Measurements from ENCODE around the gene GDF10. TPM values are rescaled to one million over a fixed set of nuclear protein-coding genes. Genes with fewer than 3 reads are reported as not detected.

GDF10 gene
- total RNA-seq, 1 donor from 2014 or later: 1.5 TPM

DNA sequence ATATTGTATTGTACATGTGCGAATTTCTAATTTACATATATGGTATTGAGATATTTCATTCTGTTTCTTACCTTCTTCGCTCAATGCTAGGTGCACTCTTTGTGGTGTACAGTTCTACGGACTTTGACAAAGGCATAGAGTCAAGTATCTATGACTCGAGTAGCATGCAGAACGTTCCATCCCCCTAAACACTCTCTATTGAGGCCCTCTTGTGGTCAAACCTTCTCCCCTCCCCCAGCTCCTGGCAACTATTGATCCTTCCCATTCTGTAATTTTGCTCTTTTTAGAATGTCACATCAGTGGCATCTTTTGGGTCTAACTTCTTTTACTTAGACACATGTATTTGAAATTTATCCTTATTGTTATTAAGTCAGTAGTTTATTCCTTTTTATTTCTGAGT, 30.7 kb upstream of the GDF10 start:
- no peak for DNase-seq (ENCODE audit: low spot score)

DNA sequence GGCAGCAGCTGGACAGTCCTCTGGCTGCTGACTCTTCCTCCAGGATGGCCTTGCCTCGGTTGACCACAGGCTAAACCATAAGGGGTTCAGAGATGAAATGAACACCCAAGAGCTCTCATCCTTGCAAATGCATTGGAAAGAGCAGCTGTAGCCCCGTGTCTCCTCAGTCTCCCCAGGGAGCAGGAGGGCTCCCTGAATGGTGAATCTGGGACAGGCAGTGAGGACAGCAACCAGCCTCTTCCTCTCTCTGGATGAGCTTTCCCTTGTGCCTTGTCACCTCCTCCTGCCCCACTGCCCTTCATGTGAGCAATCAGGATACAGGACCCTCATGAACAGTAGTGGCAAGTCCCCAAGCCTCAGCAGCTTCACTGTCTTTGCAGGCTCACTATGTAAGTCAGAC, 23.9 kb upstream of the GDF10 start:
- no peak for DNase-seq (ENCODE audit: low spot score)

DNA sequence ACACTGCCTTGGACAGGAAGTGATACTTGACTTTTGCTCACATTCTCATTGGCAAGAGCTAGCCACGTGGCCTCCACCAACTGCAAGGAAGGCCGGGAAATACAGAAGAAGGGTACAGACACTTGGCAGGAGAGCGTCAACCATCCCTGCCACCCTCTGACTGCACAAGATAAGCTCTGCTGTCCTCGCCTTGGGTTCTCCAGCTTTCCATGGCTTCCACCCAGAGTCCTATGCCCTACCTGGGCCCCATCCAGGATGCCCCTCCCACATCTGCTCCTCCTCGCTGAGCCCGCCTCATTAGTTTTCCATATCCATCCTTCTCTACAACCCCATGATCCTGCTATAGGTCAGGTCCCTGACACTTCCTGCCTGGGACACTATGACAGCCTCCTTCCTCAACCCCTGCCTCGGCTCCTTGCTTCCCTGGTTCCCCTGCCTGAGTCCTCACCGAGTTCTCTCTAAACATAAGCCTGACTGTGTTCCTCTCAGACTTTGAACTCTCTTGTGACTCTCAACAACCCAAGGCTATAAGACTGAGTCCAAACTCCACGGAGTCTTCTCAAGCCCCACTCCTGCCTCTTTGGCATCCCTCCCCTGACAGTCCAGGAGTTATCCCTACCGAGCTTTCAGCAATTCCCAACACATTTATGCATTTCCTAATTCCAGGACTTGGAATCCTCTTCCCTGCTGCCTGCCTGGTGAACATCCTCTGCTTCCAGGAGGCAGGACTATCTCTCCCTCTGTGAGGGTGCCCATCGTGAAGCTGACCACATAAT, 23.2 kb upstream of the GDF10 start:
- DNase-seq (ENCODE audit: low spot score): no peak

DNA sequence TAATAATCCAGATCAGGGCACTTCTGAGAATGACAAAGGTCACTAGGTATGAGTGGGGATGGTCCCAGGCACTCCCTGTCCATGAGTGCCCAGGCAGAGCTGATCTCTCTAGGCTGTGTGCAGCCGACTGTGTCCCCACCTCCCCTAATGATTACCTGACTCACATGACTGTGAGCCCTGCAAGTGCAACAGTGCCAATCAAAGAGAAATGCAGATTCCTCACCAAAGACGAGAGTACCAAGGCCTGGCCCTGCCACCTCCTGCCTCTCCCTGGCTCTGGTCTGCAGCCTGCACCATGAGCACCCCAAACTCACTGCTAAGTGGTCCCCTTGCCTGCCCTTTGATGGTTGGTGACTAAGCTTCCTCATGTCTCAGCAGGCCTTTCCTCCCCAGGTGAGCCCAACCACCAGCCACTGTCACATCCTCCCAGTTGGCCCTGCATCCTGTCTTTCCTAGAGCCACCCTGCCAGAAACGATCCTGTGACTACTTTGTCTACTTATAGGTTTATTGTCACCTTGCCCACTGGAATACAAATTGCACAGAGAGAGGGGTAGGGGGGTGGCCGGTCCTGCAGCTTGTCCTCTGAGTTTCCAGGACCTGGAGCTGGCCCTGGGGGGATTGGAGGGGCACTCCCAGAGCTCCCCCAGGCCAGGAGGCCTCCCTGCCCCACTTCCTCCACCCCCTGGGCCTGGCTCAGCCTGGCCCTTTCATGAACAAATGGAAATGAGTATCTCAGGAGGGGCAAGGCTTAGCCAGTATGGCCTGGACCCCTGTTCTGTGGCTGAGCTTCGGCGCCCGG, 22.4 kb upstream of the GDF10 start:
- no peak for DNase-seq (ENCODE audit: low spot score)

DNA sequence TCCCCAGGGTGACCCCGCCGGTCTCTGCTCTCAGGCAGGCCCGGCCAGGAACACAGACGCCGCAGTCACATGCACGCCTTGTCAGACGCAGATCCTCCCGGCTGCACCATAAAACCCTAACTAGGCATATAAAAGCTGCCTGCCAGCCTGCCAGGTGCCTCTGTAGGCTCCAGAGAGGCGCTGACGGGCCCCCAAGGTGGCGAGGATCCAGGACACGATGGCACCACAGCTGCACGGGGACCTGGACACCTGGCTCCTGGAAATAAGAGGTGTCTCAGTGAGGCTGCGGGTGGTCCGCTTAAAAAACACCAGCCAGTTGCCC, 21.9 kb upstream of the GDF10 start:
- DNase-seq (ENCODE audit: low spot score): no peak

DNA sequence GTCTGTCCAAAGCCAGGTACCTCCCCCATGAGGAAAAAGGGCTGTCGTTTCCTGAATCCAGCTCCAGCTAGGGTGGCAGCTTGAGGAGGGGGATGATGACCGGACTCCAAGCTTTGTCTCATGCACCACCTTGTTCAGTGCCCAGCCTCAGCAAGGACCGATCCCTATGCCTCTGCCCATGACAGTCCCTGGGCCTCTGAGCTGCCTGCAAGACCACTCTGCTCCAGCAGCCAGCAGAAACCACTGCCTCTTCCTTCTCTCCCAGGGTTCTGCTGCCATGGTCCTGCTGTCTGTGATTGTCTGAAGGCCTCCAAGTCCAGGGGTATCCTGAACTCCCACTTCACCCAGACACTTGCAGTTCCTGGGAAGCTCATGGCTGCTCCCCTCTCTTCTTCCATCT, 21.3 kb upstream of the GDF10 start:
- DNase-seq (ENCODE audit: low spot score): no peak

DNA sequence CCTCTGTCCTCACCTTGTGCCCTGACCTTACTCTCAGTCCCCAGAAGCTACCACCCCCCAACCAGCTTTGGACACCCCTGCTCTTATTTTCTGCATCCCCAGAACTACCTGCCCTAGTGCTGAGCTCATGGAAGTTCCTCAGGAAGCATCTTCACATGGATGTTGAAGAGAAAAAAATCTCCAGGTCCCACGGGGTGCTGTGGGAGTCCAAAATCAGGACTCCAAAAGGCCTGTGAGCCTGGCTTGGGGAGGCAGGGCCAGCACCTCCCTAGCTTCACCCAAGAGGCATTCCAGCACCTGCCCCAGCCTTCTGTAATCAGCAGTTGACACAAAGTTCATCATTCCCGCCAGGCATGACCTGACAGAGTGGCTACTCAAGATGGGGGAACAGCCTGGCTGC, 20.7 kb upstream of the GDF10 start:
- DNase-seq (ENCODE audit: low spot score): no peak

DNA sequence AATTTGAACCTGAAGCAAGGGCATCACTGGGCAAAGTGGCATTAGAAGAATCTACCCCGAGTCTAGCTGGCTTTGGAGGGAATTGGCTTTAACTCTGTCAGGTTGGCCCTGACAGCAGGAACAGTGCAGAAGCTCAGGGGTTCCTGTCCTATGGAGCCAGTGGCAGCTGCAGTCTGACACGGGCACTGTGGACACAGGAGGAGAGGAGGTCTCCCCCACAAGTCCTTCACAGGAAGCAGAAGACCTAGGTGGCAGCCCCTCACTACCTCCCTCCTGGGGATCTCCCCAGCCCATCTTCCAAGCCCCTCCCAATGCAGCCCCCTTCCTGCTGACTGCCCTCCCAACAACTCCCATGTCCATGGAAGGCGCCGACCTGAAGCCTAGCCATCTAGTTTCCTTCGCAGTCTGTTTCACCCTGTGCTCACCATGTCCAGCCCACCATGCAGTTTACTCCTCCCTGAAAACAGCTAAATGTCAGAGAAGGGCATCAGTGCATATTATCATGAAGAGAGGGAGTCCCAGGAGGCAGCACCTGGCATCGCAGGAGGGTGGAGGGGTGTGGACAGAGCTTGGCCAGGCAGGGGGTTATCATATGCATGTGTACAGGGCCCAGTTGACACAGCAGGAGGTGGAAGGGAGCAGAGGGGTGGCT, 17.9 kb upstream of the GDF10 start:
- DNase-seq (ENCODE audit: low spot score): no peak

DNA sequence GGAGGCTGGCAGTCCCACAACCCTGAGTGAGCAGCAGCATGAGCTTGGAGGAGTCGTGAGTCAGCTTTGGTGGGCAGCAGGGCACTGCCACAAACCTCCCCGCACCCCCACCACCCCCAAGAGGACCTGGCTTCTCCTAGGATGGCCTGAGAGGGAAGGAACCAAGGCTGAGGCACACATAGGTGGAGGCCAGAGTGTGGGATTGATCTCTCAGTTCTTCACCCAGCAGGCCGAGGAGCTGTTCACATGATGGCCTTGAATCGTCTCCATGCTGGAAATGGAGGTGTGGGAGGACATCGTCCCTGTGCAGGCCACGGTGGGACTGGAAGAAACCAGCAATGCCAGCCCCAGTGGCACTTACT, 17.4 kb upstream of the GDF10 start:
- DNase-seq (ENCODE audit: low spot score): no peak

DNA sequence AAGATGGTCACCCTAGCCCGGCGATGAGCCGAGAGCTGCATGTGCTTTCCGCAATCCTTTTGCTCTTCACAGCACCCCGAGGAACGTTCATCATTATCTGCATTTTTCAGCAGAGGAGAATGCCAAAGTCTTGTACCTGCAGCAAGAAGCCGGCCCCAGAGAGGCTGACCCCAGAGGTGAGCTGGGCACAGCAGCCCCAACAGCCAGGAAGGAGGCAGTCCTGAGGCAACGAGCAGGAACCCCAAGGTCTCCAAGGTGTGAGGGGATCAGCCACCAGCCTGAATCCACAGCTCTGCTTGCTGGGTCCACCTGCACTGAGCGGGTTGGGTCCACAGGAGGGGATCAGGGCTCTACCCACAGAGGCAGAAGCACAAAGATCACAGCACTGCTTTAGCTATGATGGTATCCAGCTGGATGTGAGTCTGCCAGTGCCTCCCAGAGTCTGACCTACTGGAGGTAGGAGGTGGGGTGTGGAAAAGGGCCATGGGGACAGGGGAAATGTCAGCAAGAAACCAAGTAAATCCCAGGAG, 16.8 kb upstream of the GDF10 start:
- no peak for DNase-seq (ENCODE audit: low spot score)

DNA sequence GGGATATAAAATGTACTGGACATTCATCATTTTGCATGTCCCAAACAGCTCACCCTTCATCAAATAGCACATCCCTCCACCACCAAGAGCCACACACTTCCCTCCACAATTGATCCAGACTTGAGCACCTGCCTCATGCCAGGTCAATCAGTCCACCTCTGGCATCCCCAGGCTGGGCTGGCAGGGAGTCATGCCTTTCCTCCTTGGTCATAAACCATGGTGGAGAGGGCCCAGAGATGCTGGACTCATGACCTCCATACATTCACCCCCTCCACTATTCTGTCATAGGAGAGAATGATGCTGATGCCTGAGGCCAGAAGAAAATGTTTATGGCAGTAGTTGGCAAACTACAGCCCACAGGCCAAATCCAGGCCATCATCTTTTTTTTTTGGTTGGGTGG, 16.1 kb upstream of the GDF10 start:
- no peak for DNase-seq (ENCODE audit: low spot score)

DNA sequence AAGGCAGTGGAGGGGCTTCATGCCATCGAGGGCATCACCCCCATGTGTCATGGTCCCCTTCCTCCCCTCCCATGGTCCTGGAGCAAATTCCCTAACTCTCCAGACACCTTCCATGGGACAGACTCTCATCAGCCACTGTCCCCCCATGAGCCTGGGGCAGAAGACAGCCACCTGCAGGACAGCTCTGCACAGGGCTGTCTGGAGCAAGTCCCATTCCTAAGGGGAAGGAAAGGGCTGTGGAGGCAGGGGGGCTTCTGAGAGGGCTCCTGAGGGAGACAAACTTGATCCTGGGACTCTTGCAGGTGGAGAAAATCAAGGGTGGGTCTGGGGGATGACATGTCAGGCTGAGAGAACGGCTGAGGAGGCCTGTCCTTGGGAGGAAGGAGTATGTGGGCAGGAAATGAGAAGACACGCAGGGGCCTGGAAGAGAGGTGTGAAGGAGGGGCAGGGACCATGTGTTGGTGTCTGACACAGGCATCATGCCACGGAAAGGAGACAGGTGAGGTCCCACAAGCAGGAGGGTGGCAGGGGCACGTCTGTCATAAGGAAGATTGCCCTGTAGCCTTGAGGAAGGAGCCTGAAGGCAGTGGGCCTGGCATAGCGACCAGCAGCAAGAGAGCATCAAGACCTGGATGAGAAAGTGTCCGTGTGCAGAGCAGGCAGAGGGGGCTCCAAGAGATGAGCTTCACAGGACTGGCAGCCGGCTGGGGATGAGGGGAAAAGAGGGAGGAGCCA, 14.4 kb upstream of the GDF10 start:
- no peak for DNase-seq (ENCODE audit: low spot score)

DNA sequence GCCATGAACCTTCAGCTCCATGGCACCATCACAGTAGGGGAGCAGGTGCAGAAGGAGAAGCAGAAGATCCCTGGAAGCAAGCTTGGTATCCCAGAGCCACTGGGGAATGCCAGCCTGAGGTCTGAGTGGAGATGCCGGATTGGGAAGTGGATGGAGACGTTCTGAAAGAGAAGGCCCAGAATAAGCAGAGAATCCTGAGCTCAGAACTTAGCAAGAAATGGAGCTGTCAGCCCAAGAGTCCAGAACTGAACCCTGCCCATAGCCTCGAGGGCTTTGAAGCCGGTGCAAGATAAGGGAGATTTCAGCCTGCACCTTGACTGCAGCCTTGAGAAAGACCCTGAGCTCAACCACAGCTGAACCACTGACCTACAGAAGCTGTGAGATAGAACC, 13.9 kb upstream of the GDF10 start:
- no peak for DNase-seq (ENCODE audit: low spot score)

DNA sequence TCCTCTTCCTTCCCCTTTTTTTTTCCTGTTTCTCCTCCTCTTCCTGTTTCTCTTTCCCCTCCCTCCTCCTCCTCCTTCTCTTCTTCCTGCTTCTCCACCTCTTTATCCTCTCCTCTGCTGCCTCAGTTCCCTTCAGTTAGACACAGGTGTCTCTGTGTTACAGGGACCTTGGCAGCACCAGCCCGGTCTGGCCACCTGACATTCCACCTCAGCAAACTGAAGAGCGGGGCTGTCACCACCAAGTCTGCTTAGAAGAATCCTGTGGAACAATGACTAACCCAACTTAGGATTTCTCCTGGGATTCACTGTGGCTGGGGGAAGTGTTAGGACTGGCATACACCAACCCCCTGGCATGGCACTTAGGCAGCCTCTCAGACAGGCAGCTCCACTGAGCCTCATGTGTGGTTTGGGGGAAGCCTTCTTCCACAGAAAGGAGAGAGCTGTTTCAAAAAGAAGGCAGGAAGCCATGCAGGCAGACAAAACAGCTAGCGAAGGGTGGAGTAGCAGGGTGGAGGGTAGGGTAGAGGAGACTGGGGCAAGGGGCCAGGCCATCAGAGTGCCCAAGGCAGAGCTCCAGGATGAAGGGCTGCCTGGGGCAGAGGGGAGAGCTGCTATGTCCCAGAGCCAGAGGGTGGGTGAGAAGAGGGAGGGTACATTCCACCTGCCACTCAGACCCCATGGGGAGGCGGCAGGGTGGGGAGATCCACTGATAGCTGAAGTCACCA, 13.2 kb upstream of the GDF10 start:
- no peak for DNase-seq (ENCODE audit: low spot score)

DNA sequence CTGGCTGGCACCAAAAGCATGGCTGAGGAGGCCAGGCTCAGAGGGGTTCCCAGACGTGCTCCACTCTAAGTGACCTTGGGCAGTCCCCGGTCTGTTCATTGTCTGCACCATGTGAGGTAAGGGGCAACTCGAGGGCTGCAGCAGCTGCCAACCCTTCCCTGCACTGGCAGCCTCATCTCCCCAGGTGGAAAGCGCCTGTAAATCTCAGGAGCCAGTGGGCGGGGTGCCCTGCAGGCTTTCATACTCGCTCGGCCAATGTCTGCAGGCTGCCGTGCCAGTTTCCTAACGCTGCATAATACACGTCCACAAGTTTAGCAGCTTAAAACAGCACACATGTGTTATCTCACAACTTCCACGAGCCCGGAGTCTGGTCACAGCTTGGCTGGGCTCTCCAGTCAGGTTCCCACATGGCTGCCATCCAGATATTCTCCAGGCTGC, 12.6 kb upstream of the GDF10 start:
- no peak for DNase-seq (ENCODE audit: low spot score)

DNA sequence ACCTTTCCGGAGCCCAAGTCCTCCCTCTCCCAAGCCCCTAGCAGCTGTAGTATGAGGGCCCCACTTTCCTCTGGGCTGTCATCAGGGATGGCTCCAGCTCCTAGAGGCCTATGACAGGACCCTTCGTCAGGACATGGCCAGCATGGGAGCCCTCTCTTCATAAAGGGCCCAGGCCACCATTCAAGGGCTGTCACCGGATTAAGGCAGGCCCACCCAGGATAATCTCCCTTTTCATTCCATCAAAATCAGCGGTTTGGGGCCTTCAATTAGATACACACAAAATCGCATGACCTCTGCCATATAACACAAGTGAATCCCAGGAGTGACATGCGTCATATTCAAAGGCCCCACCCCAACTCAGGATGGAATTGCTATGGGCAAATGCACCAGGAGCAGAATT, 12.2 kb upstream of the GDF10 start:
- DNase-seq (ENCODE audit: low spot score): no peak

DNA sequence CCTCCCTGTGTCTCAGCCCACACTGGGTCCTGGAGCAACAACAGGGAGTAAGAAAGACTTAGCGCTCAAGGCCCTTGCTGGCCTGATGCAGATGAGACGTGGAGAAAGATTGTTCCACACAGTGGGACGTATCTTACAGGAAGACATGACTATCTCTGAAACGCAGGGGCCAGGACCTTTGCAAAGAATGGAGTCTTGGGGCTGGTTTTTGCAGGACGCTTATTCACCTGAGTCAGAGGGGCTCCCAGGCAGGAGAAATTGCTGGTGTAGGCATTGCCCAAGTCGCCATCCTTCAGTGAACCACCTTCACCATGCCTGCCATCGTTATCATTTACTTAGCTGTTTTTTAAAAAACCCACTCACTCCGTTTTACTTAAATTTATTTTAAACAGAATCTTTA, 11.8 kb upstream of the GDF10 start:
- DNase-seq (ENCODE audit: low spot score): no peak

DNA sequence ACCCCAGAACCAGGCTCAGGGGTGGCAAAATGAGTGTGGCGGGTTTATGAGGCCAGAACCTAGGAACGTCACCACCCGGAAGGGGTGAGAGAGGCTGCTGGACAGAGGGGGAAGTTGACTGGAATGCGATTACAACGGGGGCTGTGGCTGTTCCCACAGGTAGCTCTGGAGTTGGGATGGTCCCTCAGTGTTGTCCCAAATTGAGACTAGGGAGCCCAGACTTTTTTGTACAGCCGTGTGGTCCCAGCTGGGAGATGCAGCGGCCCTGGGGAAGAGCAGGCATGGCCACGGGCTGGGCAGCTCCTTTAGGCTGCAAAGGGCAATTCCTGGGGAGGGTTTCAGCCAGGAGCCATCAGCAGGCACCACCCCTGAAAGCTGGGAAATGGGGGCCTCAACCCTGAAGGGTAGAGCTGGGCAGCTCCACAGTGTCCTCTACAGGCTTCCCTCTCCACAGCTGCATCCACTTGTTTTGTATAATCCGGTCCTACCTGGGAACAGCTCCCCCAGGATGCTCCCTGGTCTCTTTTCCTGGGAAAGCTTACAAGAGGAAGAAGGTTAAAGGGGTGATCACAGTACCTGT, 11.0 kb upstream of the GDF10 start:
- DNase-seq (ENCODE audit: low spot score): no peak

DNA sequence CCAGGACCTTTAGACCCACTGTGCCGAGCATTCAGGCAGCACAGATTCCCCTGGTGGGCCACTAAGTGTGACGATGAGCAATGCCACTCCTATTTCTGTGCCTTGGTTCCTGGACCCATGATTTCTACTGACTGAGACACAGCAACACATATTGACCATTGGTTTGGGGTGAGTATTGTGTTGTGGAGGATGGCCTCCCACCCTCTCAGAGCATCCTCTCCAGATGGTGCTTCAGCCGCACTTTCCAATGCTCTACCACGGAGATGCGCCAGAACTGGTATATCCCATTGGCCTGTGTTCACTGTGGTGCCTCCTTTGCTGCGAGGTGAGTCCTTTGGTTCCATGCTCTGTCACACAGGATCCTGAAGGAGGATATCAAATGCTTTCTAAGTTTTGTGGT, 10.1 kb upstream of the GDF10 start:
- DNase-seq (ENCODE audit: low spot score): no peak

DNA sequence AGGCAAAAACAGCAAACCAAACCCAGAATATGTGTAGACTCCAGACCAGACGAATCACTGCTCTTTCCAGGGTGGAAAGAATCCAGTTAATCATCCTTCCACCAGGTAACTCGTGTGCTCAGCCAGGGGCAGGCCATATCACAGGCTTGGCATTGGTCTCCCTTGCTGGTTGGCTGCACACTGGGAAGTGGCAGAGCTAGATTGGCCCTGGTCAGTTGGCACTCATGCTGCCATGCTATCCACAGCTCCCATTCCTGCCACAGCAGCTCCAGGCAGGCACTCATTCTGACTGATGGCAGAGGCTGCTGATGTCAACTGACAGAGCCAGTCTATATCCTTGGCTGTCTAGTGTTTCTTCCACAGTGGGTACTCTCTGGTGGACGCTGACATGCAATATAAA, 9.7 kb upstream of the GDF10 start:
- no peak for DNase-seq (ENCODE audit: low spot score)

DNA sequence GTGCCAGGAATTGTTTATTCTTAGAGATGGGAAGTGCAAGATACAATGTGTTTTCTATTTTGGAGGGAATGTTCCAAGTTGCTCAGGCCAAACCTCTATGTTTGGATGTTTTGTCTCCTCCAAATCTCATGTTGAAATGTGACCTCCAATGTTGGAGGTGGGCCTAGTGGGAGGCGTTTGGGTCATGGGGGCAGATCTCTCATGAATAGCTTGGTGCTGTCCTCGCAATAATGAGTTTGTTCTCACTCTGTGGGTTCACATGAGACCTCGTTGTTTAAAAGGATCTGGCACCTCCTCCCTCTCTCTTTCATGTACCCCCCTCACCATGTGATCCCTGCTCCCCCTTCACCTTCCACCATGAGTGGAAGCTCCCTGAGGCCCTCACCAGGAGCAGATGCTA, 8.3 kb upstream of the GDF10 start:
- DNase-seq (ENCODE audit: low spot score): no peak

All from ureter (tissue), 1 donor.